ENCODE results near the gene GJB5. TPM values are rescaled to one million over a fixed set of nuclear protein-coding genes. Genes with fewer than 3 reads are reported as not detected.

GJB5 gene
- total and polyA plus RNA-seq, 9 of the 15 experiments (the other 6 are each of a cell fraction or from before 2014, with no cell fraction given), result 0.04 TPM; not detected in 8

GRCh38 chr1:34786521-34787325 is 31.9 kb downstream of the GJB5 start (continued):
- TF ChIP-seq, protein P1, sequence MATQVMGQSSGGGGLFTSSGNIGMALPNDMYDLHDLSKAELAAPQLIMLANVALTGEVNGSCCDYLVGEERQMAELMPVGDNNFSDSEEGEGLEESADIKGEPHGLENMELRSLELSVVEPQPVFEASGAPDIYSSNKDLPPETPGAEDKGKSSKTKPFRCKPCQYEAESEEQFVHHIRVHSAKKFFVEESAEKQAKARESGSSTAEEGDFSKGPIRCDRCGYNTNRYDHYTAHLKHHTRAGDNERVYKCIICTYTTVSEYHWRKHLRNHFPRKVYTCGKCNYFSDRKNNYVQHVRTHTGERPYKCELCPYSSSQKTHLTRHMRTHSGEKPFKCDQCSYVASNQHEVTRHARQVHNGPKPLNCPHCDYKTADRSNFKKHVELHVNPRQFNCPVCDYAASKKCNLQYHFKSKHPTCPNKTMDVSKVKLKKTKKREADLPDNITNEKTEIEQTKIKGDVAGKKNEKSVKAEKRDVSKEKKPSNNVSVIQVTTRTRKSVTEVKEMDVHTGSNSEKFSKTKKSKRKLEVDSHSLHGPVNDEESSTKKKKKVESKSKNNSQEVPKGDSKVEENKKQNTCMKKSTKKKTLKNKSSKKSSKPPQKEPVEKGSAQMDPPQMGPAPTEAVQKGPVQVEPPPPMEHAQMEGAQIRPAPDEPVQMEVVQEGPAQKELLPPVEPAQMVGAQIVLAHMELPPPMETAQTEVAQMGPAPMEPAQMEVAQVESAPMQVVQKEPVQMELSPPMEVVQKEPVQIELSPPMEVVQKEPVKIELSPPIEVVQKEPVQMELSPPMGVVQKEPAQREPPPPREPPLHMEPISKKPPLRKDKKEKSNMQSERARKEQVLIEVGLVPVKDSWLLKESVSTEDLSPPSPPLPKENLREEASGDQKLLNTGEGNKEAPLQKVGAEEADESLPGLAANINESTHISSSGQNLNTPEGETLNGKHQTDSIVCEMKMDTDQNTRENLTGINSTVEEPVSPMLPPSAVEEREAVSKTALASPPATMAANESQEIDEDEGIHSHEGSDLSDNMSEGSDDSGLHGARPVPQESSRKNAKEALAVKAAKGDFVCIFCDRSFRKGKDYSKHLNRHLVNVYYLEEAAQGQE (IDR thresholded peaks at IDR 0.05; ENCODE audit: borderline replicate concordance), result peak; percentile 81
- TF ChIP-seq, protein P1 (CRISPR knock-in tag; IDR thresholded peaks at IDR 0.05; ENCODE audit: low read depth), result no peak
- TF ChIP-seq KLF1 (tag; IDR thresholded peaks at IDR 0.05), result no peak
- 0 out of 4 replicates have a peak, but pooled peaks of 1 of the 2 experiments have one; percentile 40 for TF ChIP-seq UBTF (IDR thresholded peaks at IDR 0.05; ENCODE audit: borderline replicate concordance in 1 of 2, low read depth in 2 of 2, low read length in 2 of 2)
- TF ChIP-seq CSDE1 (IDR thresholded peaks at IDR 0.05), result no peak
- TF ChIP-seq KDM1A (IDR thresholded peaks at IDR 0.05), result 0 out of 4 replicates have a peak, but pooled peaks of 1 of the 2 experiments have one; percentile 47
- no peak for TF ChIP-seq GABPB1 (CRISPR knock-in tag; IDR thresholded peaks at IDR 0.05)
- TF ChIP-seq ZNF699 (CRISPR knock-in tag; IDR thresholded peaks at IDR 0.05; ENCODE audit: insufficient replicate concordance), result no peak
- peak; percentile 73 for TF ChIP-seq PHF21A (IDR thresholded peaks at IDR 0.05; ENCODE audit: borderline replicate concordance, low read depth)
- TF ChIP-seq POLR3A (IDR thresholded peaks at IDR 0.05; ENCODE audit: borderline replicate concordance, extremely low read depth, insufficient read depth, insufficient read length), result no peak
- no peak for TF ChIP-seq RFX5 (IDR thresholded peaks at IDR 0.05; ENCODE audit: low read depth, low read length)
- no peak for TF ChIP-seq ZNF174 (CRISPR knock-in tag; IDR thresholded peaks at IDR 0.05)
- TF ChIP-seq RBM15 (IDR thresholded peaks at IDR 0.05; ENCODE audit: insufficient read depth, low read length), result no peak
- no peak for TF ChIP-seq MCM3 (IDR thresholded peaks at IDR 0.05)
- TF ChIP-seq CTBP1 (IDR thresholded peaks at IDR 0.05; ENCODE audit: borderline replicate concordance), result peak; percentile 45; the same call in 1 of the 2 replicates
- TF ChIP-seq ARID2 (IDR thresholded peaks at IDR 0.05), result peak; percentile 82
- no peak for TF ChIP-seq TEAD1 (CRISPR knock-in tag; IDR thresholded peaks at IDR 0.05)
- no peak for TF ChIP-seq MXI1 (IDR thresholded peaks at IDR 0.05; ENCODE audit: low read depth, low read length)
- TF ChIP-seq ZNF444 (CRISPR knock-in tag; IDR thresholded peaks at IDR 0.05), result no peak

All from K562 (cell line).